Activated CD8-positive, alpha-beta T cell treated with anti-CD3 and anti-CD28 coated beads for 36 hours (primary cell): ENCODE results near the gene ATP1B2. TPM values are rescaled to one million over a fixed set of nuclear protein-coding genes. Genes with fewer than 3 reads are reported as not detected.

Experiments
- ATAC-seq: fragments of 200-7000 bp; cut with Tn5 transposase; one replicate; pipeline ENCODE4 v1.10.0; 2021; ENCODE audit warnings: mild to moderate bottlenecking, moderate library complexity
- CTCF ChIA-PET: fragments of 350-600 bp; sonication (Branson Sonifier 250); formaldehyde crosslinking; loops from one replicate; lab custom pipeline; 2021; ENCODE audit warnings: antibody characterized with exemption; lab: Charles Lee
- POLR2A ChIA-PET: fragments of 350-600 bp; sonication (Branson Sonifier 250); formaldehyde crosslinking; loops from one replicate; lab custom pipeline; 2021; ENCODE audit warnings: antibody characterized with exemption; lab: Charles Lee
- DNase-seq: peaks from one replicate; pipeline ENCODE4 v3.0.0-alpha.2; 2020
- H3K27ac Mint-ChIP-seq: one replicate; pipeline ENCODE4 v1.8.0; 2021; ENCODE audit warnings: mild to moderate bottlenecking, mixed read lengths
- H3K27me3 Mint-ChIP-seq: one replicate; pipeline ENCODE4 v1.8.0; 2021; ENCODE audit warnings: mixed read lengths
- H3K36me3 Mint-ChIP-seq: one replicate; pipeline ENCODE4 v1.8.0; 2021; ENCODE audit warnings: low read depth, mixed read lengths
- H3K4me1 Mint-ChIP-seq: one replicate; pipeline ENCODE4 v1.8.0; 2021; ENCODE audit warnings: low read depth, mixed read lengths
- H3K4me3 Mint-ChIP-seq: one replicate; pipeline ENCODE4 v1.8.0; 2021; ENCODE audit warnings: mild to moderate bottlenecking, moderate library complexity, mixed read lengths
- H3K9me3 Mint-ChIP-seq: one replicate; pipeline ENCODE4 v1.8.0; 2021; ENCODE audit warnings: mixed read lengths
- intact Hi-C: fragments of 100-400 bp; cut with micrococcal nuclease; formaldehyde crosslinking; loops from one replicate; pipeline ENCODE4 v1.10.0; 2022
- total RNA-seq, 2 experiments: library from RNA; stranded (reverse); gene quantifications; one replicate each; pipeline ENCODE4 v1.2.3, GENCODE V29; 2021
- TF ChIP-seq, protein P1 (sequence below): fragments of 200-600 bp; IDR thresholded peaks from one replicate; pipeline ENCODE4 v1.8.0; 2022; ENCODE audit warnings: antibody characterized with exemption, mild to moderate bottlenecking

The ATP1B2 gene
- total RNA-seq, 2 experiments from 2014 or later: 0.38 TPM; not detected in 1

GRCh38 chr17:7673239-7673638 lies 22.5 kb downstream of the ATP1B2 start:
- POLR2A ChIA-PET: interaction anchor here (0.8 to 11.2 kb wide), 4 partner anchors 13 to 43 kb away, joined by 3 to 78 read pairs (median 6); partner anchors contain the start of genes SHBG, TP53 and WRAP53
- Mint-ChIP-seq H3K27ac (no peak overlapping the region), H3K36me3 (peaks cover 48% of the 10 kb centered on the region), H3K9me3 (peaks cover 8% of the 10 kb centered on the region), H3K27me3 (no peaks in the 10 kb centered on the region), H3K4me1 (no peaks in the 10 kb centered on the region), H3K4me3 (no peak overlapping the region)
- DNase-seq (peak; percentile 79), ATAC-seq (no peak)
- intact Hi-C loops: no loop called here
- CTCF ChIA-PET: interaction anchor here (0.7 to 2.9 kb wide), 24 partner anchors 9 to 382 kb away, joined by 3 to 37 read pairs (median 4); partner anchors contain the start of genes ATP1B2, SAT2, SOX15 and TP53
- TF ChIP-seq, protein P1, sequence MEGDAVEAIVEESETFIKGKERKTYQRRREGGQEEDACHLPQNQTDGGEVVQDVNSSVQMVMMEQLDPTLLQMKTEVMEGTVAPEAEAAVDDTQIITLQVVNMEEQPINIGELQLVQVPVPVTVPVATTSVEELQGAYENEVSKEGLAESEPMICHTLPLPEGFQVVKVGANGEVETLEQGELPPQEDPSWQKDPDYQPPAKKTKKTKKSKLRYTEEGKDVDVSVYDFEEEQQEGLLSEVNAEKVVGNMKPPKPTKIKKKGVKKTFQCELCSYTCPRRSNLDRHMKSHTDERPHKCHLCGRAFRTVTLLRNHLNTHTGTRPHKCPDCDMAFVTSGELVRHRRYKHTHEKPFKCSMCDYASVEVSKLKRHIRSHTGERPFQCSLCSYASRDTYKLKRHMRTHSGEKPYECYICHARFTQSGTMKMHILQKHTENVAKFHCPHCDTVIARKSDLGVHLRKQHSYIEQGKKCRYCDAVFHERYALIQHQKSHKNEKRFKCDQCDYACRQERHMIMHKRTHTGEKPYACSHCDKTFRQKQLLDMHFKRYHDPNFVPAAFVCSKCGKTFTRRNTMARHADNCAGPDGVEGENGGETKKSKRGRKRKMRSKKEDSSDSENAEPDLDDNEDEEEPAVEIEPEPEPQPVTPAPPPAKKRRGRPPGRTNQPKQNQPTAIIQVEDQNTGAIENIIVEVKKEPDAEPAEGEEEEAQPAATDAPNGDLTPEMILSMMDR: peak; percentile 65

GRCh38 chr17:7674934-7675333 lies 24.2 kb downstream of the ATP1B2 start:
- Mint-ChIP-seq H3K36me3 (peaks cover 46% of the 10 kb centered on the region), H3K27ac (no peak overlapping the region), H3K4me3 (no peak overlapping the region), H3K4me1 (peaks cover 3% of the 10 kb centered on the region), H3K27me3 (no peaks in the 10 kb centered on the region), H3K9me3 (peaks cover 8% of the 10 kb centered on the region)
- ATAC-seq (no peak), DNase-seq (no peak)
- ChIA-PET POLR2A (interaction anchor here (11.2 kb wide), 1 partner anchor 12 kb away, joined by 78 read pairs; the partner anchor contains the start of genes TP53 and WRAP53), CTCF (interaction anchor here (1.4 to 2.9 kb wide), 2 partner anchors 12 to 32 kb away, joined by 3 to 37 read pairs; partner anchors contain the start of genes TP53 and WRAP53)
- TF ChIP-seq, protein P1: no peak
- intact Hi-C loops: no loop called here

DNA sequence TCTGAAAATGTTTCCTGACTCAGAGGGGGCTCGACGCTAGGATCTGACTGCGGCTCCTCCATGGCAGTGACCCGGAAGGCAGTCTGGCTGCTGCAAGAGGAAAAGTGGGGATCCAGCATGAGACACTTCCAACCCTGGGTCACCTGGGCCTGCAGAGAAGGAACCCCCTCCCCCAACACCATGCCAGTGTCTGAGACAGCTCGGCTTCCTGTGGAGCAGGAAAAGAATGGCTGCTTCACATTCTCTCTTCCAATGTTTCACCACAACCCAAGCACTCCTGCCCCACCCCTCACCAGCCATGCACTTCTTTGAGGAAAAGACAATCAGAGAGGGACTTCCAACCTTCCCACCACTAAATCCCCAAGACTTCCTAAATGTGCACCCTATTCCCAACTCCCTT lies 25.8 kb downstream of the ATP1B2 start:
- no peaks in the 10 kb centered on the region for H3K27me3 Mint-ChIP-seq
- DNase-seq (no peak), ATAC-seq (no peak)
- TF ChIP-seq, protein P1: no peak
- CTCF ChIA-PET: interaction anchor here (1.0 to 2.0 kb wide), 2 partner anchors 9 to 11 kb away, joined by 3 to 5 read pairs; partner anchors contain the start of genes TP53 and WRAP53
- intact Hi-C loops: no loop called here
- POLR2A ChIA-PET: interaction anchor here (11.2 kb wide), 1 partner anchor 10 kb away, joined by 78 read pairs; the partner anchor contains the start of genes TP53 and WRAP53
- peaks cover 8% of the 10 kb centered on the region for H3K9me3 Mint-ChIP-seq
- H3K4me3 Mint-ChIP-seq: no peak overlapping the region
- no peak overlapping the region for H3K27ac Mint-ChIP-seq
- H3K4me1 Mint-ChIP-seq: peaks cover 3% of the 10 kb centered on the region
- peaks cover 39% of the 10 kb centered on the region for H3K36me3 Mint-ChIP-seq

DNA sequence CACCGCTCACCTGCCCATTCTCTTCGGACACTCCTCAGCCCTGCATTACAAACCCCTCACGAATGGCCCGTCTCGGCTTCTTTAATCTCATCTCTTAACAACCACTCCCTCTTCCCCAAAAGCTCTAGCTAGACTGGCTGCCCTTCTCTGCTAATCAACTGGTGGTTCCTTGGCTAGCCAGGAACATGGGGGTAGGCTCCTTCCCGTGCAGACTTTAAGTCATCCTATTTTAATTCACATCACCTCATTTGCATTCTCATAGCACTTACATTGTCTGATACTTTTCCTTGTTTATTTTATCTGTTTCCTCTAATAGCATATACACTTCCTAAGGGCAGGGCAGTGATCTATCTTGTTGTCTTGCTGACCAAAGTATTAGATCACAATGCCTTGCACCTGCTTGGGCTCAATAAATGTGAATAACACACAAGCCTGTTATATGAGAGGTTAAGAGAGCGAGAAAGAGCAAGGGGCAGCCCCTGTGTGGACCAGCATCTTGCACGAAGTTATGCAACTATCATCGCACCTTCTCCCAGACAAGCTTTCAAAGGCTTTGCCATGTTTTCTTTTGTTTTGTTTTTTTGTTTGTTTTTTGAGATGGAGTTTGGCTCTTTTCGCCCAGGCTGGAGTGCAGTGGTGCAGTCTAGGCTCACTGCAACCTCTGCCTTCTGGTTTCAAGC lies 26.8 kb downstream of the ATP1B2 start:
- Mint-ChIP-seq H3K4me1 (peaks cover 5% of the 10 kb centered on the region), H3K9me3 (peaks cover 8% of the 10 kb centered on the region), H3K36me3 (peaks cover 35% of the 10 kb centered on the region), H3K27ac (no peak overlapping the region), H3K4me3 (no peak overlapping the region), H3K27me3 (no peaks in the 10 kb centered on the region)
- DNase-seq (no peak), ATAC-seq (no peak)
- intact Hi-C loops: no loop called here
- POLR2A ChIA-PET: interaction anchor here (1.0 to 11.2 kb wide), 2 partner anchors 9 to 29 kb away, joined by 3 to 78 read pairs; partner anchors contain the start of genes TP53 and WRAP53
- CTCF ChIA-PET: interaction anchor here (1.0 to 2.0 kb wide), 2 partner anchors 10 kb away, joined by 3 to 5 read pairs; partner anchors contain the start of genes TP53 and WRAP53
- TF ChIP-seq, protein P1: no peak
